Activated T-cell treated with anti-CD3 and anti-CD28 coated beads, Interleukin-2, amount 50 U/mL, for 72 hours (primary cell): Measurements from ENCODE around the gene HCFC1R1. TPM values are rescaled to one million over a fixed set of nuclear protein-coding genes. Genes with fewer than 3 reads are reported as not detected.

Source experiments
- ATAC-seq, 2 donors: fragments of 150-1000 bp; cut with Tn5 transposase; replicated peaks in 1 of 2; 2 replicates each; pipeline ENCODE4 v1.10.0; 2021; ENCODE audit warnings: moderate library complexity in 2 of 2, mild to moderate bottlenecking in 1 of 2
- DNase-seq, 2 donors: peaks; one replicate each; pipeline ENCODE4 v3.0.0; 2021 to 2022; ENCODE audit warnings: mixed read lengths in 1 of 2
- H3K27ac Mint-ChIP-seq: one replicate; pipeline ENCODE4 v1.8.0; 2022; ENCODE audit warnings: mild to moderate bottlenecking, moderate library complexity, mixed read lengths
- H3K27me3 Mint-ChIP-seq: one replicate; pipeline ENCODE4 v1.8.0; 2022; ENCODE audit warnings: low read depth, mixed read lengths
- H3K36me3 Mint-ChIP-seq, 2 donors: one replicate each; pipeline ENCODE4 v1.8.0; 2022; ENCODE audit warnings: mixed read lengths in 2 of 2, mild to moderate bottlenecking in 1 of 2; ENCODE audit not compliant: insufficient read depth in 2 of 2
- H3K4me1 Mint-ChIP-seq: one replicate; pipeline ENCODE4 v1.8.0; 2022; ENCODE audit warnings: low read depth, mixed read lengths
- H3K4me3 Mint-ChIP-seq, 2 donors: one replicate each; pipeline ENCODE4 v1.8.0; 2022; ENCODE audit warnings: mild to moderate bottlenecking in 2 of 2, mixed read lengths in 2 of 2, moderate library complexity in 2 of 2
- H3K9me3 Mint-ChIP-seq, 2 donors: one replicate each; pipeline ENCODE4 v1.8.0; 2022; ENCODE audit warnings: mixed read lengths in 2 of 2
- total RNA-seq, 2 donors: library from RNA; stranded (reverse); gene quantifications; one replicate each; pipeline ENCODE4 v1.2.3, GENCODE V29; 2022

HCFC1R1 gene
- total RNA-seq, 2 donors from 2014 or later = 27.6 to 32.8 TPM

GRCh38 chr16:3007059-3007956, 16.4 kb downstream of the HCFC1R1 start:
- Mint-ChIP-seq H3K4me1 (peaks cover 21% of the 10 kb centered on the region), H3K9me3 (no peaks in the 10 kb centered on the region), H3K36me3 (no peaks in the 10 kb centered on the region), H3K27ac (no peak overlapping the region), H3K27me3 (peaks cover 8% of the 10 kb centered on the region), H3K4me3 (no peak overlapping the region)
- DNase-seq (no peak), ATAC-seq (no peak)

GRCh38 chr16:3004781-3005284, 18.9 kb downstream of the HCFC1R1 start:
- H3K36me3 Mint-ChIP-seq = no peaks in the 10 kb centered on the region
- H3K27ac Mint-ChIP-seq = no peak overlapping the region
- peak in 1 of 2 donors; percentile 19 for DNase-seq

GRCh38 chr16:3004319-3004718, 19.4 kb downstream of the HCFC1R1 start:
- H3K27me3 Mint-ChIP-seq = peaks cover 8% of the 10 kb centered on the region

More at GRCh38 chr16:3004781-3005284, 18.9 kb downstream of the HCFC1R1 start:
- peaks cover 21% of the 10 kb centered on the region for H3K4me1 Mint-ChIP-seq
- peak overlapping the region; percentile 59 to 78 for H3K4me3 Mint-ChIP-seq
- peaks cover 8% of the 10 kb centered on the region for H3K27me3 Mint-ChIP-seq
- no peaks in the 10 kb centered on the region for H3K9me3 Mint-ChIP-seq
- no peak for ATAC-seq

GRCh38 chr16:3003582-3004270, 20.0 kb downstream of the HCFC1R1 start:
- Mint-ChIP-seq H3K36me3 (no peaks in the 10 kb centered on the region), H3K4me3 (peak overlapping the region; percentile 64 to 79), H3K27ac (no peak overlapping the region), H3K4me1 (peaks cover 20% of the 10 kb centered on the region), H3K27me3 (peaks cover 8% of the 10 kb centered on the region), H3K9me3 (no peaks in the 10 kb centered on the region)
- ATAC-seq (peak; percentile 99), DNase-seq (peak; percentile 97 to 99)

More at GRCh38 chr16:3004319-3004718, 19.4 kb downstream of the HCFC1R1 start:
- Mint-ChIP-seq H3K4me1 (peaks cover 21% of the 10 kb centered on the region), H3K36me3 (no peaks in the 10 kb centered on the region), H3K27ac (no peak overlapping the region), H3K9me3 (no peaks in the 10 kb centered on the region), H3K4me3 (peak overlapping the region; percentile 59 to 78)
- peak; percentile 23 to 30 for ATAC-seq
- DNase-seq = peak; percentile 36 to 38

GRCh38 chr16:3001316-3001715, 22.4 kb downstream of the HCFC1R1 start:
- H3K27me3 Mint-ChIP-seq = no peaks in the 10 kb centered on the region
- no peaks in the 10 kb centered on the region for H3K9me3 Mint-ChIP-seq
- H3K4me3 Mint-ChIP-seq = no peak overlapping the region
- ATAC-seq (no peak), DNase-seq (no peak)
- H3K4me1 Mint-ChIP-seq = no peaks in the 10 kb centered on the region
- no peak overlapping the region for H3K27ac Mint-ChIP-seq
- H3K36me3 Mint-ChIP-seq = no peaks in the 10 kb centered on the region

GRCh38 chr16:3000540-3000939, 23.2 kb downstream of the HCFC1R1 start:
- no peaks in the 10 kb centered on the region for H3K4me1 Mint-ChIP-seq
- ATAC-seq = no peak
- DNase-seq = no peak
- H3K9me3 Mint-ChIP-seq = no peaks in the 10 kb centered on the region
- H3K4me3 Mint-ChIP-seq = no peak overlapping the region
- H3K27me3 Mint-ChIP-seq = no peaks in the 10 kb centered on the region
- H3K27ac Mint-ChIP-seq = no peak overlapping the region
- H3K36me3 Mint-ChIP-seq = no peaks in the 10 kb centered on the region

GRCh38 chr16:2999929-3000328, 23.8 kb downstream of the HCFC1R1 start:
- H3K27me3 Mint-ChIP-seq = no peaks in the 10 kb centered on the region
- no peak overlapping the region for H3K4me3 Mint-ChIP-seq
- no peak overlapping the region for H3K27ac Mint-ChIP-seq
- no peaks in the 10 kb centered on the region for H3K4me1 Mint-ChIP-seq
- ATAC-seq = no peak
- no peaks in the 10 kb centered on the region for H3K9me3 Mint-ChIP-seq
- no peak for DNase-seq
- no peaks in the 10 kb centered on the region for H3K36me3 Mint-ChIP-seq

GRCh38 chr16:2996298-2996697, 27.4 kb downstream of the HCFC1R1 start:
- no peak overlapping the region for H3K4me3 Mint-ChIP-seq
- no peaks in the 10 kb centered on the region for H3K36me3 Mint-ChIP-seq
- DNase-seq = no peak
- H3K4me1 Mint-ChIP-seq = no peaks in the 10 kb centered on the region
- H3K9me3 Mint-ChIP-seq = no peaks in the 10 kb centered on the region
- H3K27ac Mint-ChIP-seq = no peak overlapping the region
- no peak for ATAC-seq
- no peaks in the 10 kb centered on the region for H3K27me3 Mint-ChIP-seq

- H3K36me3 Mint-ChIP-seq = no peaks in the 10 kb centered on the region
- H3K27me3 Mint-ChIP-seq = no peaks in the 10 kb centered on the region
- H3K9me3 Mint-ChIP-seq = no peaks in the 10 kb centered on the region
- no peak overlapping the region for H3K4me3 Mint-ChIP-seq
- no peak for DNase-seq
- H3K4me1 Mint-ChIP-seq = no peaks in the 10 kb centered on the region
- ATAC-seq = no peak
- H3K27ac Mint-ChIP-seq = no peak overlapping the region
Observed at GRCh38 chr16:2992383-2993081, 31.2 kb downstream of the HCFC1R1 start.

- Mint-ChIP-seq H3K36me3 (no peaks in the 10 kb centered on the region), H3K27me3 (no peaks in the 10 kb centered on the region), H3K9me3 (no peaks in the 10 kb centered on the region), H3K4me1 (no peaks in the 10 kb centered on the region), H3K27ac (no peak overlapping the region), H3K4me3 (no peak overlapping the region)
- DNase-seq (no peak), ATAC-seq (no peak)
Observed at GRCh38 chr16:2991566-2992261, 32.0 kb downstream of the HCFC1R1 start.

- no peak for DNase-seq
- no peaks in the 10 kb centered on the region for H3K36me3 Mint-ChIP-seq
- no peaks in the 10 kb centered on the region for H3K27me3 Mint-ChIP-seq
- H3K4me3 Mint-ChIP-seq = no peak overlapping the region
- no peak for ATAC-seq
- H3K4me1 Mint-ChIP-seq = no peaks in the 10 kb centered on the region
- H3K27ac Mint-ChIP-seq = no peak overlapping the region
- H3K9me3 Mint-ChIP-seq = no peaks in the 10 kb centered on the region
Observed at GRCh38 chr16:2990891-2991290, 32.9 kb downstream of the HCFC1R1 start.

- Mint-ChIP-seq H3K27ac (no peak overlapping the region), H3K27me3 (no peaks in the 10 kb centered on the region), H3K4me1 (peaks cover 4% of the 10 kb centered on the region), H3K36me3 (no peaks in the 10 kb centered on the region), H3K9me3 (no peaks in the 10 kb centered on the region), H3K4me3 (no peak overlapping the region)
- DNase-seq = no peak
- ATAC-seq = no peak
Observed at GRCh38 chr16:2988590-2989099, 35.1 kb downstream of the HCFC1R1 start.
